PC-9 (cell line): ENCODE data around the gene IL17C. TPM values are rescaled to one million over a fixed set of nuclear protein-coding genes. Genes with fewer than 3 reads are reported as not detected.
A peak's percentile ranks its signal among the peaks of the same experiment; 100 is the strongest.

Source experiments
- BruUV-seq: library from RNA; stranded (reverse); fragments of 400-500 nt; replicated peaks from 2 replicates; lab custom pipeline; 2021; lab: Mats Ljungman, UMichigan
- CTCF ChIA-PET: fragments of 300-600 bp; sonication (Branson Sonifier 250); formaldehyde crosslinking; loops from one replicate; lab custom pipeline; 2022; ENCODE audit warnings: antibody characterized with exemption; lab: Charles Lee
- POLR2A ChIA-PET: fragments of 300-600 bp; sonication (Branson Sonifier 250); formaldehyde crosslinking; loops from one replicate; lab custom pipeline; 2022; ENCODE audit warnings: antibody characterized with exemption; ENCODE audit not compliant: unreplicated experiment; lab: Charles Lee
- DNase-seq, 2 experiments: peaks; one replicate each; pipeline versions ENCODE4 v3.0.0 to v3.0.0-alpha.2; 2015 to 2022; ENCODE audit warnings: mixed read lengths in 1 of 2
- H2AFZ ChIP-seq: fragments of 200-600 bp; sonication (generic); 2 replicates; pipeline ENCODE4 v1.8.1; 2017; ENCODE audit warnings: antibody characterized with exemption
- H3F3A ChIP-seq: fragments of 200-600 bp; sonication (generic); 2 replicates; pipeline ENCODE4 v1.8.1; 2017; ENCODE audit warnings: antibody characterized with exemption, mild to moderate bottlenecking, low read depth; ENCODE audit not compliant: insufficient read depth
- H3K27ac ChIP-seq: fragments of 200-600 bp; sonication (generic); 2 replicates; pipeline ENCODE4 v1.6.1; 2016; ENCODE audit warnings: mixed run types
- H3K27me3 ChIP-seq: fragments of 200-600 bp; sonication (generic); 2 replicates; pipeline ENCODE4 v1.6.1; 2016; ENCODE audit warnings: low read depth, mixed run types; ENCODE audit not compliant: insufficient read depth
- H3K36me3 ChIP-seq: fragments of 200-600 bp; sonication (generic); 2 replicates; pipeline ENCODE4 v1.6.1; 2016; ENCODE audit warnings: low read depth, mixed run types
- H3K4me1 ChIP-seq: fragments of 200-600 bp; sonication (generic); replicated peaks from 2 replicates; pipeline ENCODE4 v1.6.1; 2016; ENCODE audit warnings: mixed run types; ENCODE audit not compliant: insufficient read depth
- H3K4me2 ChIP-seq: fragments of 200-600 bp; sonication (generic); 2 replicates; pipeline ENCODE4 v1.6.1; 2017; ENCODE audit warnings: mixed run types
- H3K4me3 ChIP-seq: fragments of 200-600 bp; sonication (generic); 2 replicates; pipeline ENCODE4 v1.6.1; 2016; ENCODE audit warnings: mixed run types
- H3K79me2 ChIP-seq: fragments of 200-600 bp; sonication (generic); 2 replicates; pipeline ENCODE4 v1.6.1; 2017; ENCODE audit warnings: low read depth, mixed run types
- H3K9me2 ChIP-seq: fragments of 200-600 bp; sonication (generic); 2 replicates; pipeline ENCODE4 v1.8.1; 2017; ENCODE audit warnings: mild to moderate bottlenecking; ENCODE audit not compliant: insufficient read depth
- H3K9me3 ChIP-seq: fragments of 200-600 bp; sonication (generic); 2 replicates; pipeline ENCODE4 v1.8.1; 2016; ENCODE audit warnings: low read depth; ENCODE audit not compliant: insufficient read depth
- H4K20me1 ChIP-seq: fragments of 200-600 bp; sonication (generic); 2 replicates; pipeline ENCODE4 v1.8.1; 2017; ENCODE audit not compliant: insufficient read depth
- CTCF ChIP-seq: fragments of 200-600 bp; sonication (generic); conservative IDR thresholded peaks from 2 replicates; pipeline ENCODE4 v1.6.1; 2017; ENCODE audit warnings: mixed run types, antibody characterized with exemption, mild to moderate bottlenecking, moderate library complexity
- EZH2 ChIP-seq: fragments of 200-600 bp; sonication (generic); IDR thresholded peaks from 2 replicates; pipeline ENCODE4 v1.8.0; 2017; ENCODE audit warnings: antibody characterized with exemption, low read depth
- intact Hi-C: fragments of 100-400 bp; cut with micrococcal nuclease; formaldehyde crosslinking; loops from one replicate; pipeline ENCODE4 v1.10.0; 2022; ENCODE audit not compliant: unreplicated experiment
- total RNA-seq: library from RNA; stranded (reverse); gene quantifications from 2 replicates; pipeline ENCODE4 v1.2.3, GENCODE V29; 2021

IL17C gene
- total RNA-seq, 1 experiment from 2014 or later: not detected

DNA sequence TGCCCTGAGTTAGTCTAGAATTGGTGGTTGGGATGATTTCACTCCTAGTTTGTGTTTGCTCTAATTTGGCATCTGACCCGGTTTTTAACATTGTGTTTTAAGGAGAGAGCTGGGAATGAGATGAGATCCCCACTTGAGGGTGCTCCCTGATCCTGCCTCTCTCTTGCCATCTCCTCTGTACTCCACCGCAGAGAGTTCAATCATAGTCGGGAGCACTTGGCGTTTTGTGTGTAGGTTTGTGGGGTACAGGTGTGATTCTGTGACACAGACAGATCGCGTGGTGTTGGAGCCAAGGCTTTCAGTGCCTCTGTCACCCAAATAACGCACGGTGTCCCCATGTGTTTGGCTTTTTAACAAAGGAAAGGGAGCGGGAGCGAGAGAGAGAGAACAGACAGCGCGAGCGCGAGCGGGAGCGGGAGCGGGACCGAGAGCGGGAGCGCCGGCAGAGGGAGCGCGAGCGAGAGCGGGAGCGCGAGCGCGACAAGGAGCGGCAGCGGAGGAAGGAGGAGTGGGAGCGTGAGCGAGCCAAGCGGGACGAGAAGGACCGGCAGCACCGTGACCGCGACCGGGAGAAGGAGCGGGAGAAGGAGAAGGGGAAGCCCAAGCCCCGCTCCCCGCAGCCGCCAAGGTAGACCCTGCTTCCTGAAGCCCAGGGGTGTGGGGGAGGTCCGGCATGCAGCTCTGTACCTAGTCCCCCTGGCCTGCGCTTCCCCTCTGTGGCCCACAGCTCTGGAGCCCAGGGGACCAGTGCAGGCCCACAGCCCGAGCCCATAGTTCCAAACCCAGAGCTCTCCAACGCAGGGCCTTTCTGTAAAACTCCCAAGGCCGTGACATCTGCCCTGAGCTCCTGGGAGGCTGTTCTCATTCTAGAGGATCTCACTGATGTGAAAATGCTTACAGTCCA lies 27.2 kb upstream of the IL17C start:
- TF ChIP-seq CTCF (no peak), EZH2 (no peak)
- H3K36me3 ChIP-seq: no peaks in the 10 kb centered on the region; the same call in 1 of the 2 replicates
- no peak overlapping the region for H2AFZ ChIP-seq

GRCh38 chr16:88613293-88613692 lies 25.1 kb upstream of the IL17C start:
- Histone ChIP-seq H3K4me1 (no peaks in the 10 kb centered on the region), H4K20me1 (peaks cover 23% of the 10 kb centered on the region), H2AFZ (no peak overlapping the region), H3K36me3 (no peaks in the 10 kb centered on the region; the same call in 1 of the 2 replicates), H3K9me2 (no peaks in the 10 kb centered on the region), H3K4me3 (no peak overlapping the region), H3K79me2 (no peaks in the 10 kb centered on the region), H3K27me3 (no peaks in the 10 kb centered on the region), H3K27ac (no peak overlapping the region), H3K9me3 (no peaks in the 10 kb centered on the region), H3F3A (no peaks in the 10 kb centered on the region), H3K4me2 (no peak overlapping the region)
- no TSS peak for BruUV-seq
- intact Hi-C loops: no loop called here
- POLR2A ChIA-PET: no interaction called here
- CTCF ChIA-PET: no interaction called here
- TF ChIP-seq EZH2 (no peak), CTCF (no peak)
- DNase-seq: peak in 1 of 2 experiments; percentile 8

More for the DNA sequence above, 27.2 kb upstream of the IL17C start:
- H3K27me3 ChIP-seq: no peaks in the 10 kb centered on the region
- H4K20me1 ChIP-seq: peaks cover 28% of the 10 kb centered on the region
- no TSS peak for BruUV-seq
- ChIA-PET POLR2A (no interaction called here), CTCF (no interaction called here)
- no peak overlapping the region for H3K27ac ChIP-seq
- no peaks in the 10 kb centered on the region for H3K9me3 ChIP-seq
- H3K4me3 ChIP-seq: no peak overlapping the region
- intact Hi-C loops: no loop called here
- no peaks in the 10 kb centered on the region for H3K9me2 ChIP-seq
- no peaks in the 10 kb centered on the region for H3F3A ChIP-seq
- no peaks in the 10 kb centered on the region for H3K4me1 ChIP-seq
- H3K79me2 ChIP-seq: no peaks in the 10 kb centered on the region
- no peak for DNase-seq
- no peak overlapping the region for H3K4me2 ChIP-seq

GRCh38 chr16:88613911-88614817 lies 24.2 kb upstream of the IL17C start:
- Histone ChIP-seq H3K4me1 (no peaks in the 10 kb centered on the region), H3K27ac (no peak overlapping the region), H3K79me2 (no peaks in the 10 kb centered on the region), H3K4me3 (no peak overlapping the region), H3F3A (no peaks in the 10 kb centered on the region), H4K20me1 (peaks cover 26% of the 10 kb centered on the region), H3K9me2 (no peaks in the 10 kb centered on the region), H3K4me2 (no peak overlapping the region), H3K36me3 (no peaks in the 10 kb centered on the region; the same call in 1 of the 2 replicates), H2AFZ (no peak overlapping the region), H3K9me3 (no peaks in the 10 kb centered on the region), H3K27me3 (no peaks in the 10 kb centered on the region)
- intact Hi-C loops: no loop called here
- peak in 1 of 2 experiments; percentile 23 for DNase-seq
- ChIA-PET POLR2A (no interaction called here), CTCF (no interaction called here)
- BruUV-seq: no TSS peak
- TF ChIP-seq EZH2 (no peak), CTCF (no peak)
